UCSD-AML1 (cell line): ENCODE measurements around the gene MIPOL1.
"Not testable (repeated sequence)": the region's sequence is repeated elsewhere in the genome, so short reads cannot be mapped to it uniquely, and the experiment has no call there.

Source experiments
- DNase-seq: peaks from one replicate; lab custom pipeline; 2025; ENCODE audit not compliant: unreplicated experiment; lab: John Stamatoyannopoulos, UW

The MIPOL1 gene

DNA sequence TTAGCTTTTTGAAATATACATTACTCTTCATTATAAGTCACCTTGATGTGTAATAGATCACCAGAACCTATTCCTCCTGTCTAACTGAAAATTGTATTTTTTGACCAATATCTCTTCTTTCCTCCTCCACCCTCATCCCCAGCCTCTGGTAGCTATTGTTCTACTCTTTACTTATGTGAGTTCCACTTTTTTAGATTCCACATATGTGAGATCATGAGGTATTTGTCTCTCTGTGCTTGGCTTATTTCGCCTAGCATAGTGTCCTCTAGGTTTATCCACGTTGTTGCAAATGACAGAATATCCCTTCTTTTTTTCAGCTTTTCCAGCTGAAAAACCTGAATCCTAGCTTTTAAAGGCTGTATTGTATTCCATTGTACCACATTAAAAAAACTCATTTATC, 82.1 kb downstream of the MIPOL1 start:
- no peak for DNase-seq

DNA sequence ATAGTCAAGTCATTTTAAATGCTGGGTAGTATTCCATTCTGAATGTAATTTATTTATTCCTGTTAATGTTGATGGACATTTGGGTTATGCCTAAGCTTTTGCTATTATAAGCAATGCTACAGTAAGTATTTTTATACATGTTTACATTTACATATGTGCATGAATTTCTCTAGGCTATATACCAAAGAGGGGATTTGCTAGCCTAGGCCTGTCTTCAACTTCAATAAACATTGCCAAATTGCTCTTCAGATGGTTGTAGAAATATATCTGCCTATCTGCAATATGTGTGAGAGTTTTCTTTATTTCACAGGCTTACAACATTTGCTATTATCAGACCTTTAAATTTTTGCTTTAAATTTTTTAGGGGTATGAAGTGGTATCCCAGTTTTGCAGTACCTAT, 87.0 kb downstream of the MIPOL1 start:
- no peak for DNase-seq

- no peak for DNase-seq
Measured at GRCh38 chr14:37285220-37285619, 87.5 kb downstream of the MIPOL1 start.

DNA sequence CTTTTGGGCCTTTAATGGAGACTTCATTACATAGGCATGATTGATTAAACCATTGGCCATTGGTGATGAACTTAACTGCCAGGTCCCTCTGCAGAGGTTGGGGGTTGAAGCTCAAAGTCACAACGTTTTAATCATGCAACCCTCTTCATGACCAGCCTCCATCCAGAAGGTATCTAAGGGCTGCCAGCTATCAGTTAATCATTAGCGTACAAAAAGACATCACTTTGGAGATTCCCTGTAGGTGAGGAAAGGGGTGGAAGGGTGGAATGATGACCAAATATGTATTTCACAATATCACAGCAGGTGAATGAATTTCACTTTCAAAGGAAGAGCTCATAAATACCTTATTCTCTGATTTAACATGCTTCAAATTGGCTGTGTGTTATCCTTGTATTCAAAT, 92.0 kb downstream of the MIPOL1 start:
- no peak for DNase-seq

- not testable (repeated sequence) for DNase-seq
Measured at GRCh38 chr14:37295262-37295661, 97.5 kb downstream of the MIPOL1 start.

DNA sequence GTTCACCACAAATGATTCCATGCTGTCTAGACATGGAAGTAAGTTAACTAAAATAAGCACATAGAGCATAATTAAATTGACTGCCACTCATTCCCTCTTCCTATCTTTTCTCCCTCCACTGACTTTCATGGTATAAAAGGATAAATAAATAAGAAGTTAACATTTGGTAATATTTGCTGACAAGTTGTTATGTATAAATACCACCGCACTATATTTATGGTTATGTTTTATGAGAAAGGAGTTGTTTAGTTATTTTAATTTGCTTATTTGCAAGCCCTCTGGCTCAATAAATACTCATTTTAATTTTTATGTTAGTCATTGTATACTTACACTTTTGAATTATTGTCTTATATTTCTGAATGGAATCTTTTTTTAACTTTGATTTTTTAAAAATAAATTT, 113.5 kb downstream of the MIPOL1 start:
- DNase-seq = no peak

GRCh38 chr14:37318938-37319337, 121.2 kb downstream of the MIPOL1 start:
- DNase-seq = no peak

DNA sequence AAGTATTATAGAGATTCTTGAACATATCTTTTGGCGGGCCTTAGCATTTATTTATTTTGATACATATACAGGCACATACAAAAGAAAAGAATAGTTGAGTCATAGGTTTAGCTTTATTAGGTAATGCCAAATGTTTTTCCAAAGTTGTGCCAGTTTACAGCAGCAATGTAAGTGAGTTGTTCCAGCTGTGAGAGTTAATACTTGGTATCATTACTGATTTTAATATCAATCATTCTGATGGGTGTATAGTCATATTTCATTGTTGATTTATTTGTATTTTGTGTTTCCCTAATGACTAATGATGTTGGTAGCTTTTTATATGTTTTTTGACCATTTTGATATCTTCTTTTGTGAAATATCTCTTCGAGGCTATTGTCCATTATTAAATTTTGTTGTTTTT, 122.4 kb downstream of the MIPOL1 start:
- no peak for DNase-seq

- DNase-seq = no peak
Measured at GRCh38 chr14:37325332-37325731, 127.6 kb downstream of the MIPOL1 start.

DNA sequence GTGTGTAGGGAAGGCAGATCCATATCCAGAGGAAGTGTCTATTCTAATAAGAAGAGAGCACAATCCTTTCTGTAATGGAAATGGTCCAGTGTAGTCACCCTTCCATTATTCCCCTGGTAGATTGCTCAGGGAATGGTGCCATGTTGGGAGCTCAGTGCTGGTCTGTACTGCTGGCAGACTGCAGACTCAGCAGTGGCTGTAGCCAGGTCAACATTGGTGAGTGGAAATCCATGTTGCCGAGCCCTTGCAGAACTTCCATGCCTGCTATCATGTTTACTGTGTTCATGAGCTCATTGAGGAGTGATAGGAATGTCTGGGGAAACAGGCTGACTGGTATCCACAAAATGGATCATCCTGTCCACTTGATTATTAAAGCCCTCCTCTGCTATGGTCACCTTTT, 128.7 kb downstream of the MIPOL1 start:
- DNase-seq = no peak

DNA sequence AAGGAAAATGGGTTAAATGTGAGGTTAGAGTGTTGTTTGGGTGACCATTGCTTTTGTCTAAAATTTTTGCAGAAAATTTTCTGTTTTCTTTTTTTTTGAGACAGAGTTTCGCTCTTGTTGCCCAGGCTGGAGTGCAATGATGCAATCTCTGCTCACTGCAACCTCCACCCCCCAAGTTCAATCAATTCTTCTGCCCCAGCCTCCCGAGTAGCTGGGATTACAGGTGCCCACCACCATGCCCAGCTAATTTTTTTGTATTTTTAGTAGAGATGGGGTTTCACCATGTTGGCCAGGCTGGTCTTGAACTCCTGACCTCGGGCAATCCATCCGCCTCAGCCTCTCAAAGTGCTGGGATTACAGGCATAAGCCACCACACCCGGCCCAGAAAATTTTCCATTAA, 130.2 kb downstream of the MIPOL1 start:
- not testable (repeated sequence) for DNase-seq

DNA sequence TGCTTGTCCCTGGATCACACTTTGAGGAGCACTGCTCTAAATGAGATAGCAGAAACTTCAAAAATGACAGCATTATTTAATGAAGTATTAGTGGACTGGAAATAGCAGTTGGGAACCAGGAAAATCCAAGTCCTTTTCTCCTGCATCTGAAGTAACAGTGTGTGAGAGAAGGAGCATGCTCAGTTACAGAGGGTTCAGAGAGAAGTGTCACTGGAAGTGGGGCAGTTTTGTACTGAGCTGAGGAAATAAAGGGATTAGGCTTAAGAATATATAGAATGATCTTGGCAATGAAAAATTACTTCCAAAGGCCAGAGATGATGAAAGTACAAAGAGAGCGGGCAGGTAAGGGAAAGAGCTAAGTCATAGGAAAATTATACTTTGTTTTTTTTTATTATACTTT, 130.9 kb downstream of the MIPOL1 start:
- no peak for DNase-seq

DNA sequence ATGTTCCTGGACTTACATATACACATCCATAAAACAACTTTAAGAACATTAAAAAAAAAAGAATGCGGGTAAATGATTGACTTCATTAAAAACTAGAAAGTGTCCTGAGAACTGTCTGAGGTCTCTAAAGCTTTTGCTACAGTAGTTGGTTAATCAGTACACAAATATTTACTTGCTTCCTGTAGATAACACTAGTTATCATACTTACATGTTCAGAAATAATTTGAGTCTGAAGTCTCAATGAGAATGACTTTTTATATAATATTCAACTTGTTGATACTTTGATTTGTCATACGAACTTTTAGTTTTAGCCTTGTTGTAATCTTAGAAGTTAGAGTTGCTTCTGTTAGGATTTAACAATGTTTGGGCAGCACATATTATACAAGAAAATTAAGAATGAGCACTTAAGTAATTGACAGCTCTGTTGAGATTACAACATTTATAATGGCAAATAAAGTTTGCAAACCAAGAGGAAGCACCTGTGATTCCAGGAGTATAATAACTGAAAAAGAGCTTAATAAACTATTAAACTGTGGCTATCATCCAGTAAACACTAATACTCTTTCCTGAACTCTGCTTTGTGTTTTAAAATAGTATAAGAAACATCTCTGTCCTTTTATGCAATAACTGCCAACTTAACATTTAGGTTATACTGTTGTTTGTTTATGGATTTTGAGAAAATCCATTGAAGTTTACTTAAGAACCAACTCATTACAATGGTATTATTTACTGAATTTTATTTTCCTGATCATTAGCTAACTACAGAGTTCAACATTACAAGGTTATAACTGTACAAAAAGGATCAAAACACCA, 131.7 kb downstream of the MIPOL1 start:
- no peak for DNase-seq

GRCh38 chr14:37330910-37331309, 133.2 kb downstream of the MIPOL1 start:
- DNase-seq = no peak

GRCh38 chr14:37340353-37340752, 142.6 kb downstream of the MIPOL1 start:
- DNase-seq = no peak

GRCh38 chr14:37343307-37344094, 145.8 kb downstream of the MIPOL1 start:
- DNase-seq = no peak

GRCh38 chr14:37363661-37364060, 165.9 kb downstream of the MIPOL1 start:
- DNase-seq = no peak

DNA sequence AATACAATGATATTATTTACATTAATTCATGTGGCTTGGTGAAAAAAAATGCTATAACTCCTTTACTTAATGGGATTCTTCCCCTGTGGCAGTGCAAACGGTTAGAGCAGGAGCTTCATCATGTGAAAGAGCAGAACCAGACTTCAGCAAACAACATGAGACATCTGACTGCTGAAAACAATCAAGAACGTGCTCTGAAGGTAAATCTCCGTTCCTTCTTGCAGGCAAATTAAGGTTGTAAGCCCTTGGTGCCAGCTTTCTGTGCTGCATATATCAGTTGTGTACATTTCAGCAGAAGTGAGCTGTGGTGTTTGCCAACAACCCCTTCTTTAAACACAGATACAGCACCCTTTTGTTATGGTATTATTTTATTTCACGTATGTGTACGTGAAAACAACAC, 171.7 kb downstream of the MIPOL1 start:
- no peak for DNase-seq

DNA sequence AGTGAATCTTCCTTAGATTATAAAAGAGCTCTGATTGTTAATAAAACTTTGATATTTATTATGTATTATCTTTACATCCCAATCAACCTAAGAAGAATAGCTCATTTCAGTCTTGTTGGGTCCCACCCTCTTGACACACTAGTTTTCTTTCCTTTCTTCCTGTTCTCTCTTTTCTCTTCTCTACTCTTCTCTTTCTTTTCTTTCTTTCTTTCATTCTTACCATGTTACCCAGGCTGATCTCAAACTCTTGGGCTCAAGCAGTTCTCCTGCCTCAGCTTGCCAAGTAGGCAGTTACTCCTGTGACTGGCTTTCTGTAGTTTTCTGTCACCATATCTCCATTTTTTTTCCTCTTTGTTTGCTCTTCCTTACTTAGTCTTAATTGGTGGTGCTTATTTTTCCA, 177.8 kb downstream of the MIPOL1 start:
- DNase-seq = no peak

- no peak for DNase-seq
Measured at GRCh38 chr14:37376944-37377609, 179.3 kb downstream of the MIPOL1 start.

GRCh38 chr14:37384870-37385596, 187.3 kb downstream of the MIPOL1 start:
- DNase-seq = no peak
